ENCODE data around the gene PTOV1. TPM values are rescaled to one million over a fixed set of nuclear protein-coding genes. Genes with fewer than 3 reads are reported as not detected.

The PTOV1 gene
- total RNA-seq, 5 donors from 2014 or later (not counting 1 experiment from before 2014, with no cell fraction given) = 149 to 165 (median 156) TPM

DNA sequence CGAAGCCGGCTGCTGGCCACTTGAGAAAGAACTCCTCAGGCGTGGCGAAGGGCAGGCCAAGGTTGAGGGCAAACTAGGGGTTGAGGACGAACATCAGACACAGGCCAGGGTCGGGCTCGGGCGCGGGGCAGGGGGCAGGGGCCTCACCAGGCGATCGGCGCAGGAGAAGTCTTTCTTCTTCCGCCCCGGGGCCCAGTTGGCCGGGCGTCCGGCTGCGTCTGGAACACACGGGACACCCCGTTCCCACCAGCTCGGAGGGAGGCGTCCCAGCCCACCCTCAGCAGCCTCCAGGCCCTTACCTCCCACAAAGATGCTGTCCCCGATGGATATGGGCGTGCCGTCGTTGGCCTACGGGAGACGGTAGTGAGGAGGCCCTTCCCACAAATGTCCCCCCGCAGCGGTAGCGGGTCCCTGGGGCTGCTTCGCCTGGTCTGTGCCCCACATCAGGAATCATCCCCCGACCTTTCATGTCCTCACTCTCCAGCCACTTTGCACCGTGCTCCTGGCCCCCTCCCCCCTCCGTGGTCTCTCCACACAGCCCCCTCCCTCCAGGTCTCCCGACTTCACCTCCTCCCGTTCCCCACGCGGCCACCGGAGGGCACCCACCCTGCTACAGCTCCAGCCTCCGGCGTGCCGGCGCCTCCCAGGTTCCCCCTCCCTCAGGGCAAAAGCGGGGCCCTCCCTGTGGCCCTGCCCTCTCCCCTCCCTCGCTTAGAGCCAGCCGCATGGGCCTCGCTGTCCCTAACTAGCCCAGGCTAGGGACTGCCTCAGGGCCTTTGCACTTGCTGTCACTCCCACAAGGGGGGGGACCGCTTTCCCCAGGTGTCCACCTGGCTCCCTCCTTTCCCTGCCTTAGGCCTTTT is 11.7 kb downstream of the PTOV1 start:
- peak in 1 of 35 experiments; percentile 26 for DNase-seq
- no peaks in the 10 kb centered on the region for H3K9me3 ChIP-seq
- peaks cover 24 to 36% (median 35%) of the 10 kb centered on the region in 3 donors for H3K4me1 Mint-ChIP-seq
- no peaks in the 10 kb centered on the region for H3K27me3 ChIP-seq (replicated peaks in 1 of 2; ENCODE audit: control insufficient read depth in 2 of 2, extremely low read depth in 1 of 2, insufficient read depth in 2 of 2, low read length in 1 of 2)
- H3K27ac Mint-ChIP-seq = no peak overlapping the region
- POLR2A ChIA-PET = no interaction called here
- CTCF ChIA-PET = interaction anchor here (0.6 kb wide), 2 partner anchors 84 to 293 kb away, joined by 4 to 5 read pairs; no protein-coding TSS in a partner anchor
- peaks cover 8 to 35% of the 10 kb centered on the region in 2 experiments for H3K4me1 ChIP-seq (ENCODE audit: control insufficient read depth in 1 of 2, extremely low read depth in 1 of 2, insufficient read depth in 2 of 2, low read length in 2 of 2)
- ATAC-seq (replicated peaks in 1 of 4) = no peak
- no peak overlapping the region for H3K27ac ChIP-seq (ENCODE audit: low read length)
- peaks cover 28% of the 10 kb centered on the region for H3K36me3 Mint-ChIP-seq
- H3K27me3 Mint-ChIP-seq = no peaks in the 10 kb centered on the region
- H3K4me3 ChIP-seq (ENCODE audit: control insufficient read depth in 1 of 2, extremely low read depth in 1 of 2, low read length in 1 of 2) = no peak overlapping the region
- H3K4me3 Mint-ChIP-seq = no peak overlapping the region
- 93% methylated on average over 30 of the region's 49 CpGs for WGBS (ENCODE audit: insufficient coverage)
- H3K36me3 ChIP-seq (ENCODE audit: control insufficient read depth in 2 of 2, extremely low read depth in 1 of 2, insufficient read depth in 1 of 2, low read length in 1 of 2) = peaks cover 15 to 60% of the 10 kb centered on the region in 2 donors
- H3K9me3 Mint-ChIP-seq = no peaks in the 10 kb centered on the region

DNA sequence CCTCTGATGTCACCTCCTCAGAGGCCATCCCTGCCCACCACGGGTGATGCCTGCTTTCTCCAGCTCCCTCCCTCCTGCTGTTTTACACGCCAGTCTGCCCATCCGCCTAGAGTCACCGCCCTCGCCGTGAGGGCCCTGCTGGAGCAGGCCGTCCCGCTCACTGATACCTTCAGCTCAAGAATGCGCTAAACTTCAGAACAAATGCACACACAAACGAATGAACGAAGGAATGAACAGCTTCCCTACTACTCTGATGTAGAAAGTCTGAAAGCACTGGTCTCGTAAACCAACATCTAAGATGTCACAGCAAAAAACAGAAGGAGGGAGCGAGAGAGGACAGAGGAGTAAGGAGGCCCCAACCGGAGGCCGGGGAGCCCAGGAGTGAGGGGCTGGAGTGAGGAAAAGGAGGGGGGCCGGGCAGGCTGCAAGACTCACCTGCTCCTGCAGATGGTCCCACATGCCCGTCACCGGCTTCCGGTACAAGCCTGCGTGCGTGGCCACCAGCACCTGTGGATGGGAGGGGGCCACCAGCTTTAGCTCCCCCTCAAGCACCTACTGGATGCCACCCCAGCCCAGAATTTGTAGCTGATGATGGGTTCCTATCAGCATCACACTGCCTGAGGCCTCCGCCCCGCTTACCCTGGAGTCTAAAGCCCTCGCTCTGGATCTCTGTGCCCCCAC is 12.4 kb downstream of the PTOV1 start:
- no peaks in the 10 kb centered on the region for H3K9me3 ChIP-seq
- no peak overlapping the region for H3K4me3 Mint-ChIP-seq
- H3K27me3 Mint-ChIP-seq = no peaks in the 10 kb centered on the region
- H3K4me1 Mint-ChIP-seq = peaks cover 30 to 43% (median 43%) of the 10 kb centered on the region in 3 donors
- DNase-seq (no peak), ATAC-seq (replicated peaks in 1 of 4) (no peak)
- H3K4me1 ChIP-seq (ENCODE audit: control insufficient read depth in 1 of 2, extremely low read depth in 1 of 2, insufficient read depth in 2 of 2, low read length in 2 of 2) = peaks cover 10 to 42% of the 10 kb centered on the region in 2 experiments
- H3K36me3 ChIP-seq (ENCODE audit: control insufficient read depth in 2 of 2, extremely low read depth in 1 of 2, insufficient read depth in 1 of 2, low read length in 1 of 2) = peaks cover 11 to 56% of the 10 kb centered on the region in 2 donors
- peak overlapping the region in 1 of 2 donors; percentile 6 for H3K27ac Mint-ChIP-seq
- no peaks in the 10 kb centered on the region for H3K27me3 ChIP-seq (replicated peaks in 1 of 2; ENCODE audit: control insufficient read depth in 2 of 2, extremely low read depth in 1 of 2, insufficient read depth in 2 of 2, low read length in 1 of 2)
- H3K9me3 Mint-ChIP-seq = no peaks in the 10 kb centered on the region
- 94% methylated on average over 13 of the region's 24 CpGs for WGBS (ENCODE audit: insufficient coverage)
- no peak overlapping the region for H3K4me3 ChIP-seq (ENCODE audit: control insufficient read depth in 1 of 2, extremely low read depth in 1 of 2, low read length in 1 of 2)
- ChIA-PET POLR2A (no interaction called here), CTCF (interaction anchor here in 1 of 2 donors (0.6 to 0.7 kb wide), 2 partner anchors 83 to 146 kb away, joined by 3 to 4 read pairs; no protein-coding TSS in a partner anchor)
- H3K27ac ChIP-seq (ENCODE audit: low read length) = no peak overlapping the region
- H3K36me3 Mint-ChIP-seq = peaks cover 28% of the 10 kb centered on the region

DNA sequence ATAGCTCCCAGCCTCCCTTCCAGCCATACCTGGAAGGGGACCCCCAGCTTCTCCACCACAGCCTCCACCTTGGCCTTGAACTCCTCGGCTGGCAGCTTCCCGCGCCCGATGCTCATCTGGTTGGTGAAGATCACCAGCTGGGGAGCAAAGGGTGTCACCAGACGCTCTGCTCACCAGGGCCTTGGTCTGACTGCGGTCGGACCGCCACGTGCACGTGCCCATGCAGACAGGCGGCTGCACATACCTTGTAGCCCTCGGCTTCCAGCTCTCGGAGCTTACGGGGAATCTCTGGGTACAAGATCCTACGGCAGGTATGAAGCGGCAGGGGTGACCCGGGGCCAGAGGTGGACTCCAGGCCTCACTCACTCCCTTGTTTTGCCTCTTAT is 13.0 kb downstream of the PTOV1 start:
- DNase-seq (no peak), ATAC-seq (replicated peaks in 1 of 4) (no peak)
- Mint-ChIP-seq H3K4me1 (peaks cover 30 to 48% (median 48%) of the 10 kb centered on the region in 3 donors), H3K27me3 (no peaks in the 10 kb centered on the region), H3K36me3 (peaks cover 26% of the 10 kb centered on the region), H3K4me3 (peak overlapping the region in 1 of 3 donors; percentile 37), H3K27ac (no peak overlapping the region), H3K9me3 (no peaks in the 10 kb centered on the region)
- Histone ChIP-seq H3K4me3 (ENCODE audit: control insufficient read depth in 1 of 2, extremely low read depth in 1 of 2, low read length in 1 of 2) (no peak overlapping the region), H3K27me3 (replicated peaks in 1 of 2; ENCODE audit: control insufficient read depth in 2 of 2, extremely low read depth in 1 of 2, insufficient read depth in 2 of 2, low read length in 1 of 2) (no peaks in the 10 kb centered on the region), H3K36me3 (ENCODE audit: control insufficient read depth in 2 of 2, extremely low read depth in 1 of 2, insufficient read depth in 1 of 2, low read length in 1 of 2) (peaks cover 11 to 52% of the 10 kb centered on the region in 2 donors), H3K4me1 (ENCODE audit: control insufficient read depth in 1 of 2, extremely low read depth in 1 of 2, insufficient read depth in 2 of 2, low read length in 2 of 2) (peaks cover 11 to 48% of the 10 kb centered on the region in 2 experiments), H3K9me3 (no peaks in the 10 kb centered on the region), H3K27ac (ENCODE audit: low read length) (no peak overlapping the region)
- POLR2A ChIA-PET = no interaction called here
- WGBS (ENCODE audit: insufficient coverage) = 98% methylated on average over 15 of the region's 17 CpGs
- CTCF ChIA-PET = interaction anchor here in 1 of 2 donors (0.7 kb wide), 1 partner anchor 147 kb away, joined by 3 read pairs; no protein-coding TSS in a partner anchor

DNA sequence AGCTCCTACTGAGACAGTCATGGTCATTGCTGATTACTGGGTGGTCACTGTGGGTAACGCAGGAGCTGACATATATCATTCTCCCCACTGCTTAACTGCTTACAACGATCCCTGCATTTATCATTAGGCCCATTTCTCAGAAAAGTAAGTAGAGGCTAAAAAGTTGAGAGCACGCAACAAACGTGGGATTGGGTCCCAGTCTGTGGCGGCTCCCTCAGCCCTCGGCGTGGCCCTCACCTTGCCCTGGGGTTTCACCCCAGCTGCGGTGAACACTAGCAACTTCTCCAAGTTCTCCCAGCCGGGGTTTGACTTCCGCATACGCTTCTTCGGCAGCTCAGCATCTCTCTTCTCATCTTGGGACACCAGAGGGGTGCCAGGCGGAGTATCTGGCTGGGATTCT is 13.9 kb downstream of the PTOV1 start:
- H3K4me3 Mint-ChIP-seq = no peak overlapping the region
- 94% methylated on average over 9 of the region's 13 CpGs for WGBS (ENCODE audit: insufficient coverage)
- no peak for DNase-seq

DNA sequence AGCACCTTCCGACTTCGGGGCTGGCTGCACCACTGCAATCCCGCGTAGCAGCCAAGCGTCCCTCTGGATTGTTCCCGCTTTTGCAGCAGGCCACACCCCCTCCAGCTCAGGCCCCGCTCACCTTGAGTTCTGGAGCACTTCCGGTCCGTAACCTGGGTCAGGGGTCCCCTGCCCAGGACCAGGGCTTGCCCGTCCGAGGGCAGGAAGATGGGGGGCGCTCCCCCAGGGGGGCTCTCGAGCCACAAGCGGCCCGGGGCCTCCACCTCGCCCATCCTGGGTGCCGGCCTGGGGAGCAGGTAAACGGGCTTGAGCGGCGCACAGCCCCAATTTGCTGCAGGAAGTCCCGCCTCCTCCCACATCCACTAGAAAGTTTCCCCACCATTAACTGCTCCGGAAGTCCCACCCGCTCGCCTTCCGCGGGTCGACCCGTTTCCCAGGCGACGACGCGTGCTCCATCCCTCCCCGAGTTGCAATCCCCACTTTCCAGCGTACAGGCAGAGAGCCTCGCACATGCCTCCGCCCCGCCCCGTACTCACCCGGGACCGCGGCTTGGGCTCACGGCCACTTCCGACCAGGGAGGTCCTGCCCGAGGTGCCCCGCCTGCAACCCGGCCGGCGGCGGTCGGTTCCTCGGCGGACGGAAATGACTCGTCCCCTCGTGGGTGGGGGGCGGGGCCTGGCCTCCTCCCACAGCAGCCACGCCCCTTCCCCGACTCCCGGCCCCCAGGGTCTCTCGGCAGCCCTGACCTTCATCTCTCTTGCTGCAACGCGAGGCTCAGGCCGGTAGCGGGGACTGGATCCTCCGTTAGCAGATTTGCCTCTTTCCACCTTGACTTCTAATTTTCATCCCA is 16.2 kb downstream of the PTOV1 start, which contains the start of gene PNKP:
Gene PNKP (minus strand): TSS at position 644 of the 850 bp plus-strand sequence. CDS start 372 bp downstream, at position 272.
- CTCF ChIA-PET = interaction anchor here in 1 of 2 donors (0.6 to 1.0 kb wide), 3 partner anchors 9 to 288 kb away, joined by 3 to 5 read pairs (median 3); partner anchors contain the start of gene FUZ
- under 1% methylated on average over 64 of the region's 65 CpGs for WGBS (ENCODE audit: insufficient coverage)
- Histone ChIP-seq H3K4me3 (ENCODE audit: control insufficient read depth in 1 of 2, extremely low read depth in 1 of 2, low read length in 1 of 2) (peak within 1 kb of the TSS; percentile 83 to 90), H3K27ac (ENCODE audit: low read length) (peak within 1 kb of the TSS; percentile 91), H3K36me3 (ENCODE audit: control insufficient read depth in 2 of 2, extremely low read depth in 1 of 2, insufficient read depth in 1 of 2, low read length in 1 of 2) (peaks cover 4 to 29% of the 10 kb centered on the region in 2 donors), H3K27me3 (replicated peaks in 1 of 2; ENCODE audit: control insufficient read depth in 2 of 2, extremely low read depth in 1 of 2, insufficient read depth in 2 of 2, low read length in 1 of 2) (no peaks in the 10 kb centered on the region), H3K9me3 (no peaks in the 10 kb centered on the region), H3K4me1 (ENCODE audit: control insufficient read depth in 1 of 2, extremely low read depth in 1 of 2, insufficient read depth in 2 of 2, low read length in 2 of 2) (peaks cover 13 to 64% of the 10 kb centered on the region in 2 experiments)
- DNase-seq = peak; percentile 71 to 91 (median 82)
- H3K4me1 Mint-ChIP-seq = peaks cover 39 to 59% (median 58%) of the 10 kb centered on the region in 3 donors
- POLR2A ChIA-PET = interaction anchor here in 1 of 2 donors (0.6 to 1.6 kb wide), 6 partner anchors 10 to 1503 kb away, joined by 3 to 6 read pairs (median 4); partner anchors contain the start of genes AKT1S1, MED25, SYNGR4 and TBC1D17
- peak; percentile 55 to 64 (median 60) for ATAC-seq (replicated peaks in 1 of 4)
- H3K4me3 Mint-ChIP-seq = no peak within 1 kb of the TSS
- H3K36me3 Mint-ChIP-seq = peaks cover 15% of the 10 kb centered on the region
- no peaks in the 10 kb centered on the region for H3K27me3 Mint-ChIP-seq
- no peak within 1 kb of the TSS for H3K27ac Mint-ChIP-seq
- no peaks in the 10 kb centered on the region for H3K9me3 Mint-ChIP-seq

More for the DNA sequence above, 13.9 kb downstream of the PTOV1 start:
- no peak overlapping the region for H3K27ac Mint-ChIP-seq
- no peak for ATAC-seq (replicated peaks in 1 of 4)
- H3K9me3 Mint-ChIP-seq = no peaks in the 10 kb centered on the region
- peaks cover 30 to 48% (median 48%) of the 10 kb centered on the region in 3 donors for H3K4me1 Mint-ChIP-seq
- ChIA-PET CTCF (no interaction called here), POLR2A (interaction anchor here in 1 of 2 donors (0.6 to 0.7 kb wide), 2 partner anchors 73 to 314 kb away, joined by 4 to 8 read pairs; no protein-coding TSS in a partner anchor)
- Histone ChIP-seq H3K27me3 (replicated peaks in 1 of 2; ENCODE audit: control insufficient read depth in 2 of 2, extremely low read depth in 1 of 2, insufficient read depth in 2 of 2, low read length in 1 of 2) (no peaks in the 10 kb centered on the region), H3K9me3 (no peaks in the 10 kb centered on the region), H3K36me3 (ENCODE audit: control insufficient read depth in 2 of 2, extremely low read depth in 1 of 2, insufficient read depth in 1 of 2, low read length in 1 of 2) (peaks cover 11 to 46% of the 10 kb centered on the region in 2 donors), H3K4me3 (ENCODE audit: control insufficient read depth in 1 of 2, extremely low read depth in 1 of 2, low read length in 1 of 2) (no peak overlapping the region), H3K27ac (ENCODE audit: low read length) (no peak overlapping the region), H3K4me1 (ENCODE audit: control insufficient read depth in 1 of 2, extremely low read depth in 1 of 2, insufficient read depth in 2 of 2, low read length in 2 of 2) (peaks cover 13 to 53% of the 10 kb centered on the region in 2 experiments)
- H3K27me3 Mint-ChIP-seq = no peaks in the 10 kb centered on the region
- peaks cover 24% of the 10 kb centered on the region for H3K36me3 Mint-ChIP-seq

Measured in T-cell (primary cell).